AG20443 (cell line): ENCODE results near the gene PLCB4.

Experiments
- DNase-seq: peaks from one replicate; pipeline ENCODE4 v3.0.0; 2012; ENCODE audit warnings: low spot score, mixed read lengths

Gene PLCB4

DNA sequence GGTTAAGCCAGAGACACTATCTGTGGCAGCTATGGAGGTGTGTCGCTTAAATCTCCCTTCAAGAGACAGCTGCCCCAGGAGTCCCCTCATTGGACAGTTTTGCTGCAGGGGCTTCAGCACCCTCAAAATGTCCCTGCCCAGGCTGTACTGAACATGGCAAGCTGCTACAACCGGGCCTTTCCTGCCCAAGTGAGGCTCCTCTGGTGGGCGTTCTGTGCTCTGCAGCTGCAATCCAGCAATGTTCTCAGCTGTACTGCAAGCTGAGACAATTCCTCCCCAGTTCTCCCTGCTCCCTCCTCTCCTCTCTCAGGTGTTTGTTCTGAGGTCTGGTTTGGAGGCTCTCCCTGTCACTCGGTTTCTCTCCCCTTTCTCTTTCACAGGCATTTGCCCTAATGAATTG lies 254.7 kb downstream of the PLCB4 start:
- peak; percentile 33 for DNase-seq

DNA sequence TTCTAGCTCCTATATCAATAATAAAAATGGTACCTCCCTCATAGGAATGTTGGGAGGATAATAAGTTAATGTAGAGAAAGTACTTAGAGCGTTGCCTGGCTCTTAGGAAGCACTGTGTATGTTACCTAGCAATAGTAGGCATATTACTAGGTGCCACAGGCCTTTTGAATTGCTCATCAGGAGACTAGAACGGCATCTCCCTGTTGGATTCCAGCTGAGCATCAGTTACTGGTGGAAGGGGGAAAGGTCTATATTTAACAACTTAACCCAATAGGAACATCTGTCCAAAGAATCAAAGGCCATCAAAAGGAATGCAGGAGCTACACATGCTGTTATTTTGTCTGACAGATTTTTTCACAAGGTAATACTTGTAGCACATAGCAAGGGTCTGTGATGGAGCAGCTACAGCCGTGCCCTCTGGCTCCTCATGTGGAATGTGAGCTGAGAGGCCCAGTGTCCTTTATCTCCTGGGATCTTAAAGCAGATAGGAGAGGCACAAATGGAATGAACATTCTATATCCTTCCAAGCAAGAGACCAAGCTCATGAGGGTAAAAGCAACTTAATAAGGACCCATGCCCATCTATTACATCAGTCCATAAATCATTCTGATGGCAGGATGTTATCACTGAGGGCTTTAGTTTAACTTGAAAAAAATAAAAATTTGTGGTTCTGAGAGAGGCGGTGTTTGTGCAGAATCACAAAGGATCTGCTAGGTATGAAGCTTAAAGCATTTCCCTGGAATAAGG lies 260.6 kb downstream of the PLCB4 start:
- DNase-seq, result no peak

DNA sequence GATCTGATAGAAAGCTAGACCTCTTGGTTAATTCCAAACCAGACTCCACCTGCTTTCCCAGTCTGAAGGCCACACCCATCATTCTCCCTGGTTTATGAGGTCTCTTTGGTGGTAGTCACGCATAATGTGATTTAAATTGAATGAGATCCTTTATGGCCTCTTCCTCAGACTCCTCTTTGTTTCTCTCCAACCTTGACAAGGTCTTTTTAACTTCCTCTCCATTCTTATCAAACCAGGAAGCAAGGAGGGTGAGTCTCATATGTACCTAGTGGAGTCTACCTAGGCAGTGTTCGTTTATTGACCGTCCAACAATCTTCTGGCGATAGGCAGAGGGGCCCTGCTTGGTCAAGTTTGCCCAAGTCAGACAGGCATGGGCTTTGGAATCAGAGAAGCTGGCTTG lies 261.3 kb downstream of the PLCB4 start:
- DNase-seq, result no peak

DNA sequence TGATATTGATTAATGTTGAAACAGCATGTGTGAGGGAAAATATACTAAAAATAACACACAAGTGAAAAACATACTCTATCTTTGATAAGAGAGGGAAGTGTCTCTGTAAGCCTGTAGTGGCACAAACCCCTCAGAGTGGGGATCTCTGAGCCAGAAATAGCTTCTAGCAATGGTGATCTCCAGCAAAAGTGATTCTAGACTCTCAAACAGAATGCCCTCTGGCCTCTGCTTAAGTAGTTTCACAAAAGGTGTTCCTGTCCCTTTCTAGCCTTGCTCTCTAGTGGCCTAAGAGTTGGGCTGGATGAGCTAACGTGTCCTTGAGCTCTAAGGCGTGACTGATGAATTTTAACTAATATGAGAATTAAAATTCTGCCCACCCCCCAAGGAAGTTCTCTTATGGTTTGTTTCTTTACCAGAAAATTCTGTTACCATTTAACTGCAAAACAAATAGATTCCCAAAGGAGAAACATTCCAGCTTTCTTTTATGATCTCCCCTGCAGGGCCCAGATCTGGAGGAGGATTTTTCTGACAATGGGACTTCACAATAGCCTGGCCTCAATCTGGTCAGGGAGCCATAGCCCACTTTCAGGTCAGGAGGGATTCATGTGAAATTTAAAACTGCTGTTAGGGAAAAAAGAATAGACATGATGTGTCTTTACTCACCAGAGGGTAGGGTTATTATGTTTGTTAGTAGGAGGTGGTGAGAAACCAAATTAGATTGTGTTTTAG lies 263.0 kb downstream of the PLCB4 start:
- DNase-seq, result no peak

DNA sequence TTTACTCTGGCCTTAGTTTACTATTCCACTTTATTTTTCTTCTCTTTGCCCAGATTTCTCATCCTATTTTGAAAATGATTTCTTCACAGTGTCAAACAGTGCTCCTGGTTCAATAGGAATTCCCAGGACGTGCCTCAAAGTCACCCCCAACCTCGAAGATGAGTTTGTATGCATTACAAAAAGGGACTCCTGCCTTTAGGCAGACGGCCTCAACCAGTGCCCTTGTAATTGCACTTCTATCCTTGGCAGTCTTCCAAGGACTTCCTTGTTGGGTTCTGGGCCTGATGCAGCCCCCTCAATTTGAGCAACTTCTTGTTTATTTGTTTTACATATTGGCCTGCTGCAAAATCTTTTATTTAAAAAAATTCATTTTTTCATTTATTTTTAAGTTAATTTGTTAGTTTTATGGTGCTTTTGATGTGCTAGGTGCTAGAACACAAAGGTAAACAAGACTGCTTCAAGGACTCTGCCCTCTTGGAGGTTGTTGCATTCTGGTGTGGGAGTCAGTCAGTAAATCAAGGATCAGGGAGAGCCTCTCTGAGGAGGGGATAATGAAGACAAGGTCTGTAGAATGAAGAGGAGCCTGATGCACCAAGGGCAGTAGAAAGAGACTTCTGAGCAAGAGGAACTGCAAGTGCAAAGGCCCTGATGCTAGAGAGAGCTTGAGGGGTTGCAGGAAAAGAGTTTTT lies 264.0 kb downstream of the PLCB4 start:
- DNase-seq, result no peak

DNA sequence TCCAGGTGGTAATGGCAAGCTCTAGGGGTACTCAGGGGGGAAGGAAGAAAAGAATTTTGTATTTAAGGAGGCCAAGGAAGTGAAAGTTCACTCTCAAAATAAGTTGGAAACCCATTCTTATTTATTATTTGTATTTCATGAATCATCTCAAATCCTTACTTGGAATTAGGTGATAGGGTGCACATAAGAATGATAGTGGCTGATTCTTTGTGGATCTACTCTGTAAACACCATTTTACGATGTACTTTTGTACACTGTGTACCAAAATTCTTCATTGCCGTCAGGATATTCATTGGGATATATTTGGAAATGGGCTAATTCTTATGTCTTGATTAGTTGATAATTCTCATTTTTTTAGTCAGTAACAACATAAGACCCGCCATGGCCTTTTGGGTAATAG lies 266.0 kb downstream of the PLCB4 start:
- DNase-seq, result no peak

DNA sequence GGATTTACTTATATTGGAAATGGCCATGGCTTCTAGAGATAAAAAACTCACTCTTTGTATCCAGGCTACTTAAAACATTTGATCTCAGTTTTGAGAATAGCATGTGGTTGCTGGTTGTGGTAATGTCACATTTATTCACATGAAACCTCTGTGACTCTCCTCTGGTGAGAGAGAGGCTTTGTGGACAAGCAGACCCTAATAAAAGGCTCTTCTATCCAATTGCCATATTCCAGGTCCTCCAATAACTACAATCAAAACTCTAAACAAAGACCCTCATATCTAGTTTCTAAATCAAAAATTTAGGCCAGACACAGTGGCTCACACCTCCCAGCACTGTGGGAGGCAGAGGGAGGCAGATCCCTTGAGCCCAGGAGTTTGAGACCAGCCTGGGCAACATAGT lies 269.2 kb downstream of the PLCB4 start:
- no peak for DNase-seq

DNA sequence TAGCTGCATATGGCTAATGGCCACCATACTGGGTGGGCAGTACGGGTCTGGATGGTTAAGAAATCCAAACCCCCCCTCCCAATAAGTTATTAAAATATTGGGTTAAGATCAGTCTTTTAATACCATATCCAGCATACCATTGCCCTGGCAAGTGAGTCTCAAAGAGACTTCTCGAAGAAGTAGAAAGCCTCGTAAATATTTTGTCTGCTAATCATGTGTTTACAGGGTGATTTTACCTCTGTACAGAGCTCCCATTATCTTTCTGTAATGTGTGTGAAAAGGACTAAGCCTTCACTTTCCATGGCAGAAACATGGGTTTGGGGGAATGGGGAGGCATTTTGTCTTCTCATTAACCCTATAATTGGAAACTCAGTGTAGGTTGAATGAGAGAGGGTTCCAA lies 270.8 kb downstream of the PLCB4 start:
- no peak for DNase-seq

DNA sequence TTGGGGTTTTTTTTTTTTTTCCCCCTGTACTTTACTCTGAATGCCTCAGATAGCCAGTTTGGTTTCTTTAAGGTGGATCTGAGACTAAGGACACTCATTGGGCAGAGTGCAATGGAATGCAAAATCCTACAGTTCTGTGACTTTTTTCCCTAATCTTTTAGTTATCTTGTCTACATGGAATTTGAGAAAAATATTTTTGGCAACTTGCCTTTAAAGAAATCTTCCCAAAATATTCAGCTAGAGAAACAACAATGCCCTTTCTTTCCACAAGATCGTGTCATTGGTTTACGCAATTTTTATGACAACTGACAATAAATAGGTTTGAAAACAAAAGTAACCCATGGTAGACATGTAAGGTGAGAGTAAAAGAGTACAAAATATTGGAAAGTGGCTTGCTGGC lies 273.8 kb downstream of the PLCB4 start:
- no peak for DNase-seq

DNA sequence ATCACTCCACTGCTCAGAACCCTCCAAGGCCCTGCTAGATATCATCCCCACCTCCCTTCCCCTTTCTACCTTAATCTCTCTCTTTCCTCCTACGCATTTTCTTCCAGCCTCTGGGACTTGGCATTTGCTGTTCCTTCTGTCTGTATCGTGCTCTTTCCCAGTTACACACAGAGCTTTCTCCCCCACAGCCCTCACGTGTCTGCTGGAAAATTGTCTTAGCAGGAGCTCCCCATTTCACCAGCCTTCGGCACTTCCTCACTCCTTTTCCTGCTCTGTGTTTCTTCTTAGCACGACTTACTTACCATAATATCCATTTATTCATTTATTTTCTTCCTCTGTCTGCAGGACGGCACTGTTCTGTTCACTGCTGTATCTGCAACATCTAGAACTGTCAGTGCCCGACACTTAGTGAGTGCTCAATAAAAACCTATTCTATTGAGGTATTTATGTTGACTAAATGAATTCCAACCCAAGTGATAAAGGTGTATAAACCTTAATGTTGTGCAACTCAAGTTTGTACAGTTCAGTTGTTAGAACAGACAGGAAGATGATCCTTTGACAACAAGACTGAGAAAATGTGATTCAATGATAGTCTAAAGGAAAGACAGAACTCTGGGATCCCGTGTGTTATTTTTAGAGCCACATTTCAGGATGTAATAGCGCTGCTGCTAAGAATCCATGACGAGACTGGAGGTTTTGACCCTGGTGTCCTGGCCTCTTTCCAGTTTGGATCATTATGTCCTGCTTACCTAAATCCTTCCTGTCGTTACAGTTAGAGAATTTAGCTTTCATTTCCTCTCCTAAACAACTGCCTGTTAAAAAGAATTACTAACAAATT lies 275.4 kb downstream of the PLCB4 start:
- peak; percentile 16 for DNase-seq

DNA sequence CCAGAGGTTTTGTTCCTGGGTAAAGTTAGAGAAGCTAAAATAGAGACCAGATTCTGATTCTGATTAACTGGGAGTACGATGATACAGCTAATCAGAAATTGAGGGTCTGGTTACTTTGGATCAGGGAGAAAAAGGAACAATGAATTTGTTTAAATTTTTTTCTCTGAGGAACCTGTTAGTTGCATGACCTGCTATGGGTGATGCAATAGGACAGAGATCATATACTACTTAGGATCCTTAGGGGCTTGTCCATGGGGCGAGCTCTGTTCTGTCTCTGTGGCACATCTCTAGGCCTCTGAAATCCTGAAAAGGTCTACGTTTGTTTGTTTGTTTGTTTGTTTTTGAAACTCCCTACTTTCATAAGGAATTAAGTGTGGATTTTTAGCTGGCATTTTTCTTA lies 279.4 kb downstream of the PLCB4 start:
- DNase-seq, result no peak

DNA sequence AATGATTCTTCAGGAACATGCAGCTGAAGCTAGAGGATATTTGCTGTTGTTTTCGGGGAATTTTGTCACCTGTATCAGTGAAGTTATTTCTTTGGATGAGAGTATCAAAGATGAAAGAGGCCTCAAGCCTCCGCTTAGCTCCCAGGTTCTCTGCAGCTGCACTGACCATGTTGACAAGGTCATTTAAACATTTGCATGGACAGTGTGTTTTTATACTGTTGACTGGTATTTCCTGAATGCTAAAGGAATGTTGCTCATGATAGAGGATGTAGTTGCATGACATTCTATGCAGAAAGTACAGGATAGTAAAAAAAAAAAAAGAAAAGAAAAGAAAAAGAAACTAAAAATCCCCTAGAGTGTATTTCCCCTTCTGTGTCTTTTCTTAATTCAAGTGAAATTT lies 279.9 kb downstream of the PLCB4 start:
- DNase-seq, result no peak

DNA sequence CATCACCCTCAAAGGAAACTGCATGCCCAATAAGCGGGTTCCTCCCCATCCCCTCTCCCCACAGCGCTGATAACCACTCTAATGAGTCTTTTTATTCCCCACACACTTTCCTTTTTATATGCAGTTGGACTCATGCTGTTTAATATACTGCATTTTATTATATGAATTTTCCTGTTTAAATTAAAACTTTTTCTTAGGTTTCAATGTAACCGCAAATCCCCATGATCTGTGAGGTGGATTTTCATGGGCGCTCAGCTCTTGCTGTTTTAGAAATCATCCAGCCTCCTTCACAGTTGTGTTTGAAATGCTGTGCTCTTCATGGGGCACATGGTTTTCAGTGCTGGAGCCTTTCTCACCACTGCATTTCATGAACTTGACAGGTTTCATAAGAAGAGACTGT lies 280.4 kb downstream of the PLCB4 start:
- no peak for DNase-seq

DNA sequence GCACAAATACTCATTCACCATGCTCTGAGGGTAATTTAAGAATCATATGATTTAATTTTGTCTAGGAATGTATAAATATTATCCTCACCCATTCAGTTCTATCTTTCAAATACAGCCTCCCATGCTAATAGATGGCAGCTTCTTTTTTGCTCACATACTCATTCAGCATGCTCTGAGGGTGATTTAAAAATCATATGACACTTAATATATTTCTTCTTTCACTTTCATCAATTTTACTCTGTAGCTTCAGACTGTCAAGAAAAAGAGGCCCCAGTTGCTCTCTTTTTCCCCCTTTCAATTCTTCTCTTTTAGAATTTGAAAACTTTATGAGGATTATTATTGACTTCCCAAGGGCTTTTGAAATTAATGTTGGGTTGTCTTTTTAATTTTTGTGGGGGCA lies 283.9 kb downstream of the PLCB4 start:
- DNase-seq, result no peak

DNA sequence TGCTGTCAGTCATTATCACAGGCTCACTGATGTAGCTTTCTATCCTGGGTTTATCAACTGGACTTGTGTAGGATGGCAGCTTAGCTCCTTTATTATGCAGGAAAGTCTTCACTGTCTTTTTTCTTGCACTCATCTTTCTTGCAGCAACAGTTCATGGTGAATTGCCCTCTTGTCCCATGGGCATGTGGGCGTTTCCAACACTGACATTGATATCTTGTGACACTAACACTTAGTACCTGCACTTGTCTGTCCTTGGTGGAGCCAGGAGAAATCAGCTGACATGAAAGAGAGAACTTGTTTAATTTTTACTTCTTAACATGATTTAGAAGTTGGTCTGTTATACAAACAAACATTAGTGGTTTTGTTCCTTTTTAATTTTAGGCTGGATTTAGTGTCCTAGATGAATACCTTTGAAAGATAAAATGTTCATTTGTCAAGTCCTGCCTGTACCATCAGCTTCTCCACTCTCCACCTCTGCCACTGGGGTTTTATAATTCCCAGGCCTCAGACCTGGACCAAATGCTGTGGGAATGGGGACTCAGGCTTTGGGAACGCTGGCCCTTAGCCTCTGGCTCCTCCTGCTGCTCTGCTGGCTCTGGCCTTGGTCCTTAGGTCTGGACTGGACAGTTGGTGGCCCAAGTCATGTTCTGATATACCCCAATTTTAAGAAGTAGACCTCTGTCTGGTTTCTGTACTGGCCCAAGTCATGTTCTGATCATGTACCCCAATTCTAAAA lies 284.5 kb downstream of the PLCB4 start:
- peak; percentile 27 for DNase-seq

DNA sequence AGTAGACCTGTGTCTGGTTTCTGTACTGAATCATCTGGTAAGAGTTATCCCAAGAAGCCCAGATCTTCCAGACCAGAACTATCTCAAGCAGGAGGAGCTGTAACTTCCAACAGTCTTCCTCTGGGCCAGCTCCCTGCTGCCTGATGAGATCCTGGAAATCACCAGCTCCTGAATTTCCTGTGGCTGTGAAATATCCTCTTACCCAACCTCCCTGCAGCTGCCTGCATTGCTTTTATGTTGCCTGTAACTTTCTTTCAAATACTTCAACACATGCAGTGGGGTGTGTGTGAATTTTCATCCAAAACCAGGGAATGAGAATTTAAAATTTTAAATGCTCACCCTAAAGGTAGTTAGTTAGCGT lies 285.0 kb downstream of the PLCB4 start:
- peak; percentile 25 for DNase-seq

DNA sequence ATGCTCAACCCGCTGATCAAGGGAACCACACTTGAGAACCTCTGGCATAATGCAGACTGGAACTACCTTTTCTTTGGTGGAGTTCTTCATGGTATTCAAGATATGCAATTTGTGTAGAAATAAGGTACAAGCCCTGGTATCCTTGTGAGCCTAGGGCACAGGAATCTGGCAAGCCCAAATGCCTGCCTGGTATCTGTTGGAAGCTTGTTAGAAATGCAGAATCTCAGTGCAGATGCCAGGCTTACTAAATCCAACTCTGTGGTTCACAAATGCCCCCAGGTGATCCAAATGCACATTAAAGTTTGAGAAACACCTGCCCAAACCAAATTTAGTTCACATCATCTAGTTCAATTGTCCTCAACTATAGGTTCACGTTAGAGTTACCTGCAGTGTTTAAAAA lies 285.7 kb downstream of the PLCB4 start:
- no peak for DNase-seq

DNA sequence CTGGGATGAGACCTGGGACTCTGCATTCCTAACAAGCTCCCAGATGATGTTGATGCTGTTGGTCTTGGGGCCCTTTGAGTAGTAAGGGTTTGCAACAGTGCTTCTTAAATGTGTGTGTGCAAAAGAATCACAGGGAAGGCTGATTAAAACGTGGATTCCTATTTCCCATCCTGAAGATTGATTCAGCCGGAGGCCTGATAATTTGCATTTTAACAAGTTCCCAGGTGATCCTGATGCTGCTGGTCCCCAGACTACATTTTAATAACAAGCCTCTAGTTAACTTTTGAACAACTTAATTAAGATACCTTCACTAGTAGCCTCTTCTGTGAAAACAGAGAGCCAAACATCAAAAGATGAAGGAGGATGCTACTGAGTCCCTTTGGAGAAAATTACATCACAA lies 289.1 kb downstream of the PLCB4 start:
- no peak for DNase-seq

DNA sequence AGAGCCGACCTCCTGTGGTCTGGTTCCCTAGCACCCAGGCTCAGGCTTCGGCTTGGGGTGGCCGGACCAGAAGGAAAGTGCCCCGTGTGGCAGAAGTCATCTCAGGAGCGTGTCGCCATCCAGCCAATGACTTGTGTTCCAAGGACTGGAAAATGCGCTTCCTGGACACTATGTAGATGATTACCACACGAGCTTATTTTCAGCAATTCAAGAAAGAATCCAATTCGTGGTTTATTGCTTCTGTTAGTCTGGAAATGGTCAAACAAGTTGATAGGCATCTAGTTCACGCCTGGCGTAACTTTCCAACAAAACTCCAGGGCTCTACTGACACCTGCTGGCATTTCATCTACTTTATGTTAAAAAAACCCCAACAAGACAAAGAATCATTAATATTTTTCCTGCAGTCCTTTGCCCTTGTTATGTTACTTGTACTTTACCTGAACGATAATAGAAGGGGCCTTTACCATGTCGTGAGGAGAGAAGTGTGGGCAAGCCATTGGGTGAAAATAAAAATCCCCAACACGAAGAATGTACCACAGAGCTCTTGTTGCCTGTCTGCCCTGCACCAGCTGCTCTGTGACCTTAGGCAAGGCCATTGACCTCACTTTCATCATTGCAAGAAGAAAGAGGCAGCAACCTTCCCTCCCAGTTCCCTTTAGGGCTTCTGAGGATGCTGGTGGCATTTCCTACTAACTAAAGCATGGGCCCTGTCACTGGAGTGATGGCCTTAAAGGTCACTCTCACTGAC lies 290.8 kb downstream of the PLCB4 start:
- DNase-seq, result peak; percentile 69

DNA sequence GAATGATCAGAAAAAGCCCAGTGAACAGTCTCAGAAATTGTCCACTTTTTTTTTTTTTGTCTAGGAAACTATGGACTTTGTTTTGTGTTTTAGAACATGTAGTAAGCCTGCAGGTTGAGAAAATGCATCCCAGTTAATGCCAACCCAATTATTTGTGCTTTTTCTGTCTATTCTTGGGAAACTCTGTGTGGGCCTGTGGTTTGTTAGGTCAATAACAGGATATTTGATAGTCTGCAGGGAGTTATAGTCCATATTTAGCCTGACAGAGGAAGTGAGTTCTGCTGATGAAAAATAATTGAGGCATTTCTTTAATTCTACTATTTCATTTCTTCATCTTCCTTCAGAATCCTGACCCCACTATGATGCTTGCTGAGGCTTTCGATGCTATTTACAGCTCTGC lies 291.5 kb downstream of the PLCB4 start:
- DNase-seq, result no peak

DNA sequence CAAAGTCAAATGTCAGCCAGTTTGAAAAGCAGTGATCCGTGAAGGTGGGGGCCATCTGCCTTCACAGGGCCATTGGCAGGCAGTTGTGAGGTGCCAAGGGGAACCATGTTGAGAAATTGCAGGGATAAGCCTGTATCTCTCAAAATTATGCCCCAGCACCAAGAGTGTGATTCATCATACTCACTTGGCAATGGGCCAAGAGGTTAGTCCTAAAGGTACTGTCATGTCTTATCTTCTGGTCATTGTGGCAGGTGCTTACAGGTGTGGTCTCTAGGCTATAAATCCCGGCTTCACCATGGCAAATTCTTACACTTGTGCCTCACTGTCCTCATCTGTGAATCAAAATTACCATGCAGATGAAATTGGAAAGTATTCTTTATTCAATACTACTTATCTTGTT lies 294.8 kb downstream of the PLCB4 start:
- no peak for DNase-seq
